Trophoblast cell (in vitro differentiated cells and primary cell): ENCODE data around the gene HS6ST3.

Experiments
- DNase-seq, 2 donors: peaks; one replicate each; pipeline ENCODE4 v3.0.0-alpha.2; 2016
- H2AFZ ChIP-seq: 2 replicates; pipeline ENCODE4 v1.6.1; 2013; ENCODE audit warnings: low read length, moderate library complexity, mild to moderate bottlenecking; ENCODE audit not compliant: insufficient read depth, poor library complexity
- H2AK5ac ChIP-seq: 2 replicates; pipeline ENCODE4 v1.6.1; 2013; ENCODE audit warnings: mild to moderate bottlenecking, low read length
- H2BK120ac ChIP-seq: 2 replicates; pipeline ENCODE4 v1.6.1; 2013; ENCODE audit warnings: low read length, mild to moderate bottlenecking, moderate library complexity; ENCODE audit not compliant: insufficient read depth, poor library complexity
- H2BK12ac ChIP-seq: 2 replicates; pipeline ENCODE4 v1.6.1; 2013; ENCODE audit warnings: mild to moderate bottlenecking, low read length, moderate library complexity
- H2BK5ac ChIP-seq: 2 replicates; pipeline ENCODE4 v1.6.1; 2013; ENCODE audit warnings: low read length, low read depth, moderate library complexity, mild to moderate bottlenecking; ENCODE audit not compliant: poor library complexity
- H3K14ac ChIP-seq: 2 replicates; pipeline ENCODE4 v1.6.1; 2013; ENCODE audit warnings: mild to moderate bottlenecking, low read length
- H3K18ac ChIP-seq: 2 replicates; pipeline ENCODE4 v1.6.1; 2013; ENCODE audit warnings: mild to moderate bottlenecking, low read length
- H3K23ac ChIP-seq: 2 replicates; pipeline ENCODE4 v1.6.1; 2013; ENCODE audit warnings: low read length
- H3K27ac ChIP-seq: 2 replicates; pipeline ENCODE4 v1.5.1; 2013; ENCODE audit warnings: low read depth, mild to moderate bottlenecking, inconsistent platforms, low read length, moderate library complexity
- H3K27me3 ChIP-seq: 2 replicates; pipeline ENCODE4 v1.6.1; 2013; ENCODE audit warnings: inconsistent platforms, mild to moderate bottlenecking, low read length, moderate library complexity; ENCODE audit not compliant: insufficient read depth
- H3K36me3 ChIP-seq, 2 experiments: 1 replicate in 1 of 2; 2 replicates in 1 of 2; pipeline ENCODE4 v1.6.1; 2013; ENCODE audit warnings: low read length in 2 of 2, mild to moderate bottlenecking in 2 of 2, moderate library complexity in 1 of 2; ENCODE audit not compliant: insufficient read depth in 2 of 2, control insufficient read depth in 1 of 2
- H3K4ac ChIP-seq: 2 replicates; pipeline ENCODE4 v1.6.1; 2013; ENCODE audit warnings: low read depth, mild to moderate bottlenecking, low read length, moderate library complexity
- H3K4me1 ChIP-seq, 2 experiments: 1 replicate in 1 of 2; 2 replicates in 1 of 2; pipeline ENCODE4 v1.6.1; 2013; ENCODE audit warnings: low read length in 2 of 2, mild to moderate bottlenecking in 2 of 2, moderate library complexity in 1 of 2; ENCODE audit not compliant: insufficient read depth in 2 of 2, control insufficient read depth in 1 of 2
- H3K4me2 ChIP-seq: 2 replicates; pipeline ENCODE4 v1.6.1; 2013; ENCODE audit warnings: inconsistent platforms, mild to moderate bottlenecking, low read length, moderate library complexity
- H3K4me3 ChIP-seq: 2 replicates; pipeline ENCODE4 v1.5.1; 2013; ENCODE audit warnings: mild to moderate bottlenecking, low read depth, low read length, inconsistent platforms
- H3K79me1 ChIP-seq: one replicate; pipeline ENCODE4 v1.6.1; 2013; ENCODE audit warnings: low read length
- H3K79me2 ChIP-seq: 2 replicates; pipeline ENCODE4 v1.6.1; 2013; ENCODE audit warnings: low read length, mild to moderate bottlenecking; ENCODE audit not compliant: control insufficient read depth, insufficient read depth, poor library complexity
- H3K9ac ChIP-seq: 2 replicates; pipeline ENCODE4 v1.6.1; 2013; ENCODE audit warnings: mild to moderate bottlenecking, low read length
- H3K9me3 ChIP-seq: 2 replicates; pipeline ENCODE4 v1.6.1; 2013; ENCODE audit warnings: low read depth, mild to moderate bottlenecking, control low read depth, inconsistent platforms, low read length; ENCODE audit not compliant: insufficient read depth
- H4K12ac ChIP-seq: 2 replicates; pipeline ENCODE4 v1.6.1; 2013; ENCODE audit warnings: low read depth, mild to moderate bottlenecking, low read length, moderate library complexity
- H4K8ac ChIP-seq: 2 replicates; pipeline ENCODE4 v1.6.1; 2013; ENCODE audit warnings: low read depth, mild to moderate bottlenecking, low read length, moderate library complexity
- H4K91ac ChIP-seq: one replicate; pipeline ENCODE4 v1.6.1; 2013; ENCODE audit warnings: low read depth, mild to moderate bottlenecking, low read length, moderate library complexity
- WGBS: extraction: QIAGEN DNeasy Blood & Tissue Kit; methylation state at CpG from one replicate; pipeline ENCODE4 v1.1.7; 2013; ENCODE audit warnings: missing lambda C conversion rate; ENCODE audit not compliant: insufficient read length, insufficient coverage; ENCODE audit errors: extremely low coverage; 5-methylcytosine and 5-hydroxymethylcytosine counted together

HS6ST3 gene

DNA sequence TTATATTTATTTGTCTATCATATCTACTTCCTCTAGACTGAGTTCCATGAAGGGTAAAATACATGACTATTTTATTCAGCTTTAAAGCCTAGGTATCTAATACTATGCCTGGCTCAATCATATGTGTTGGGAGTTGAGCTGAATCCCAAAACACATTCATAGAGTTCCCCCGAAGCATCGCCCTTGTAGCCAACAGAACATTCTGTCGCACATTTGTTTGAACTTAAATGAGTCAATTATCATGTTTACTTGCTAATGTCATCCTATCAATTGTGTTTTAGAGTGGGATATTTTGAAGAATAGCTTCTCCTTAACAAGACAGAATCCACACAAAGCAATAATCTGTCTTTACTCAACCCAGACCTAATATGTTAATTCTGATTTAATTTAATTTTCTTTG lies 252.4 kb downstream of the HS6ST3 start:
- H3K14ac ChIP-seq, result no peak overlapping the region
- no peak overlapping the region for H3K27ac ChIP-seq
- H2AK5ac ChIP-seq, result no peak overlapping the region
- no peak overlapping the region for H2BK5ac ChIP-seq
- H2AFZ ChIP-seq, result no peak overlapping the region
- no peaks in the 10 kb centered on the region for H3K27me3 ChIP-seq
- no peak overlapping the region for H3K23ac ChIP-seq
- no peak for DNase-seq
- H4K8ac ChIP-seq, result no peak overlapping the region
- no peak overlapping the region for H3K4me3 ChIP-seq
- no CpG with 5 or more reads among the region's 3 CpGs for WGBS
- no peaks in the 10 kb centered on the region for H3K36me3 ChIP-seq
- H2BK120ac ChIP-seq, result no peak overlapping the region
- H4K12ac ChIP-seq, result no peak overlapping the region
- no peaks in the 10 kb centered on the region for H3K79me1 ChIP-seq
- H3K9ac ChIP-seq, result no peak overlapping the region
- no peak overlapping the region for H3K4ac ChIP-seq
- no peaks in the 10 kb centered on the region for H3K79me2 ChIP-seq
- H3K4me1 ChIP-seq, result no peaks in the 10 kb centered on the region
- H3K18ac ChIP-seq, result no peak overlapping the region
- H4K91ac ChIP-seq, result no peak overlapping the region
- no peak overlapping the region for H3K4me2 ChIP-seq
- no peaks in the 10 kb centered on the region for H3K9me3 ChIP-seq
- H2BK12ac ChIP-seq, result no peak overlapping the region

DNA sequence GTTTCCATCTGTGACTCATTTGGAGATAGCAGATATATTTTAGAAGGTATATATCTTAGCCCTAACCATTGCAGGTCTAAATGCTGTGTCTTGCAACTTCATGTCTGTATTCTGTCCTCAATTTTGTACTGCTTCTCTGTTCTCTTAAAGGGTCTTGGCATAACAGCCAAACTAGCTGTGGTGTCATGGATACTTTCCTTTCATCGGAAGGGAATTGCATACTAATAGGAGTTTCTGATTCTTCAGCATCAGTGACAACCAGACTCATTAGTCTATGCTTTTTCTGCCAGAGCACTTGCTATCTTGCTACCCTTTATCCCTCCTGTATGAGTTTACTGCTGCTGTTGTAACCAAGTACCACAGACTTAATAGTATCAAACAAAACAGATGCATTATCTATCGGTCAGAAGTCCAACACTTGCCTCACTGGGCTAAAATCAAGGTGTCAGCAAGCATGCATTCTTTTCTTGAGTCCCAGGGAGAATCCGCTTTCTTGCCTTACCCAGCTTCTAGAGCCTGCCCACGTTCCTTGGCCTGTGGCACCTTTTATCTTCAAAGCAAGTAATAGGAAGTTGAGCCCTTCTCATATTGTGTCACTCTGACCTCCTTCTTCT lies 253.1 kb downstream of the HS6ST3 start:
- no peaks in the 10 kb centered on the region for H3K9me3 ChIP-seq
- H3K9ac ChIP-seq, result no peak overlapping the region
- no peaks in the 10 kb centered on the region for H3K27me3 ChIP-seq
- no peak overlapping the region for H4K91ac ChIP-seq
- no peak overlapping the region for H2BK12ac ChIP-seq
- H3K79me1 ChIP-seq, result no peaks in the 10 kb centered on the region
- H3K4me1 ChIP-seq, result no peaks in the 10 kb centered on the region
- H2AK5ac ChIP-seq, result no peak overlapping the region
- no peak overlapping the region for H3K4ac ChIP-seq
- no peak overlapping the region for H3K14ac ChIP-seq
- no peak overlapping the region for H3K27ac ChIP-seq
- WGBS, result no CpG with 5 or more reads among the region's 4 CpGs
- no peak overlapping the region for H3K23ac ChIP-seq
- no peak overlapping the region for H2AFZ ChIP-seq
- no peak overlapping the region for H4K8ac ChIP-seq
- no peaks in the 10 kb centered on the region for H3K36me3 ChIP-seq
- H3K4me2 ChIP-seq, result no peak overlapping the region
- no peak overlapping the region for H3K18ac ChIP-seq
- no peak overlapping the region for H4K12ac ChIP-seq
- no peaks in the 10 kb centered on the region for H3K79me2 ChIP-seq
- H2BK120ac ChIP-seq, result no peak overlapping the region
- H3K4me3 ChIP-seq, result no peak overlapping the region
- H2BK5ac ChIP-seq, result no peak overlapping the region
- no peak for DNase-seq

DNA sequence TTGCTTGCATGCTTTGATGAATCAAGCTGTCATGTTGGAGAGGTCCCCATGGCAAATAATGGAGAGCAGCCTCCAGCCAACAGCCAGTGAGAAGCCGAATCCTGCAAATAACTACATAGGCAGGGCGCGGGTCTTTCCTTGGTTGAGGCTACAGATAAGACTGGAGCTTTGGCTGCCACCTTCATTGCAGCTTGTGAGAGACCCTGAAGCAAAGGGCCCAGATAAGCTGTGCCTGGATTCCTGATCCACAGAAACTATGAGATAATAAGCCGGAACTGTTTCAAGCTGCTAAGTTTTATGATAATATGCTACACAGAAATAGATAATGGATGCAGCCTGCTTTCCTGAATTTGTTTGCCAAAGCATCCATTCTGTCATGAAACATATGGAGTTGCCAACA lies 257.0 kb downstream of the HS6ST3 start:
- Histone ChIP-seq H3K27ac (no peak overlapping the region), H2BK5ac (no peak overlapping the region), H2AK5ac (no peak overlapping the region), H3K36me3 (no peaks in the 10 kb centered on the region), H3K9me3 (no peaks in the 10 kb centered on the region), H4K8ac (no peak overlapping the region), H3K23ac (no peak overlapping the region), H3K9ac (no peak overlapping the region), H3K4me3 (no peak overlapping the region), H3K4me1 (no peaks in the 10 kb centered on the region), H2BK120ac (no peak overlapping the region), H3K27me3 (no peaks in the 10 kb centered on the region), H4K12ac (no peak overlapping the region), H3K4me2 (no peak overlapping the region), H2BK12ac (no peak overlapping the region), H3K79me1 (no peaks in the 10 kb centered on the region), H3K4ac (no peak overlapping the region), H2AFZ (no peak overlapping the region), H4K91ac (no peak overlapping the region), H3K79me2 (no peaks in the 10 kb centered on the region), H3K14ac (no peak overlapping the region), H3K18ac (no peak overlapping the region)
- no CpG with 5 or more reads among the region's 4 CpGs for WGBS
- no peak for DNase-seq

DNA sequence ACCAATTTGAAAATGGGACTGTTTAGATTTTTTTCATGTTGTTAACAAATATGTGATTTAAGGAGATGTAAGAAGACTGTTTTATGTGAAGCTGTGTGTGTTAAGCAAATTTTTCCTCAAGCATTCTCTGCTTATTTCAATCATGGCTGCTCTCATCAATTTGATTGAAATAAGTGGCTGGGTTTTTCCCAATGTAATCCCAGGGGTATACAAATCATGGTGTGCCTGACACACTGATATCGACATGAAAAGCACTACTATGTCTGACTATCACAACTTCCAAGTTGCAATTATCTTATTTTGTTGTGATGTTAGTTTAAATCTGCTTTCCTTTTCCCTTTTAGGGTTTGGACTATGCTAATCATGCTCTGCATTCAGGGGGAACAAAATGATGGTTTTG lies 283.7 kb downstream of the HS6ST3 start:
- Histone ChIP-seq H3K14ac (no peak overlapping the region), H3K4ac (no peak overlapping the region), H3K79me2 (no peaks in the 10 kb centered on the region), H3K36me3 (no peaks in the 10 kb centered on the region), H2BK120ac (no peak overlapping the region), H3K18ac (no peak overlapping the region), H3K79me1 (no peaks in the 10 kb centered on the region), H3K9me3 (no peaks in the 10 kb centered on the region), H4K8ac (no peak overlapping the region), H3K27me3 (no peaks in the 10 kb centered on the region), H2AK5ac (no peak overlapping the region), H3K4me1 (no peaks in the 10 kb centered on the region), H2BK12ac (no peak overlapping the region), H4K12ac (no peak overlapping the region), H3K4me3 (no peak overlapping the region), H3K27ac (no peak overlapping the region), H4K91ac (no peak overlapping the region), H3K9ac (no peak overlapping the region), H3K4me2 (no peak overlapping the region), H2BK5ac (no peak overlapping the region), H2AFZ (no peak overlapping the region), H3K23ac (no peak overlapping the region)
- no peak for DNase-seq
- no CpG with 5 or more reads among the region's 1 CpG for WGBS
